Endothelial cell of umbilical vein (primary cell): ENCODE results near the gene HSP90AB1.

ENCODE experiments used
- POLR2A ChIP-seq: IDR thresholded peaks from 2 replicates; pipeline ENCODE4 v1.6.1; 2012; ENCODE audit warnings: low read depth, mild to moderate bottlenecking, control low read depth, low read length
- POLR2AphosphoS5 ChIP-seq: IDR thresholded peaks from 2 replicates; pipeline ENCODE4 v1.6.1; 2012; ENCODE audit warnings: low read depth, mild to moderate bottlenecking, control low read depth, low read length, moderate library complexity; ENCODE audit not compliant: insufficient read depth
- TF ChIP-seq, protein P1 (sequence below), 2 donors: IDR thresholded peaks; 1 replicate in 1 of 2; 2 replicates in 1 of 2; pipeline ENCODE4 v1.5.1; 2011; ENCODE audit warnings: low read length in 2 of 2, mild to moderate bottlenecking in 2 of 2, moderate library complexity in 2 of 2, control low read depth in 1 of 2, inconsistent platforms in 1 of 2, low read depth in 1 of 2; ENCODE audit not compliant: insufficient read depth in 1 of 2; ENCODE audit errors: extremely low read depth in 1 of 2

DNA sequence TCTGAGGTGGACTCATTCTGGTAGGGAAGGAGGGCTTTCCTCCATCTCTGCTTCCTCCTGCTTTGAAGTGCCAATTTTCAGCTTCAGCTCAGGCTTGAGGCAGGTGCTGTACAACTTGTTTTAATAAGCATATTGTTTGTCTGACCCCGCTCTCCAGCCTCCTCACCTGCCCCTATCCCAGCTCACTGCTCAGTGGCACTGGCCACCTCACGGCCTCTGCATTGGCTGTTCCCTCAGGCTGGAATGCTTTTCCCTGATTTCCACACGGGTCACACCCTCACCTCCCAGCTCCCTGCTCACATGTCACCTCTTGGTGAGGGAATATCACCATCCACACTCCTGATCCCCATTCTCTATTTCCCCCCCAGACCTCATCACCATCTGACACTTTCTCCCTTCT lies 52.0 kb downstream of the HSP90AB1 start:
- TF ChIP-seq, protein P1, sequence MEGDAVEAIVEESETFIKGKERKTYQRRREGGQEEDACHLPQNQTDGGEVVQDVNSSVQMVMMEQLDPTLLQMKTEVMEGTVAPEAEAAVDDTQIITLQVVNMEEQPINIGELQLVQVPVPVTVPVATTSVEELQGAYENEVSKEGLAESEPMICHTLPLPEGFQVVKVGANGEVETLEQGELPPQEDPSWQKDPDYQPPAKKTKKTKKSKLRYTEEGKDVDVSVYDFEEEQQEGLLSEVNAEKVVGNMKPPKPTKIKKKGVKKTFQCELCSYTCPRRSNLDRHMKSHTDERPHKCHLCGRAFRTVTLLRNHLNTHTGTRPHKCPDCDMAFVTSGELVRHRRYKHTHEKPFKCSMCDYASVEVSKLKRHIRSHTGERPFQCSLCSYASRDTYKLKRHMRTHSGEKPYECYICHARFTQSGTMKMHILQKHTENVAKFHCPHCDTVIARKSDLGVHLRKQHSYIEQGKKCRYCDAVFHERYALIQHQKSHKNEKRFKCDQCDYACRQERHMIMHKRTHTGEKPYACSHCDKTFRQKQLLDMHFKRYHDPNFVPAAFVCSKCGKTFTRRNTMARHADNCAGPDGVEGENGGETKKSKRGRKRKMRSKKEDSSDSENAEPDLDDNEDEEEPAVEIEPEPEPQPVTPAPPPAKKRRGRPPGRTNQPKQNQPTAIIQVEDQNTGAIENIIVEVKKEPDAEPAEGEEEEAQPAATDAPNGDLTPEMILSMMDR (IDR thresholded peaks at IDR 0.05; ENCODE audit: extremely low read depth in 1 of 2, insufficient read depth in 1 of 2, low read depth in 1 of 2, low read length in 2 of 2) = no peak
- TF ChIP-seq POLR2AphosphoS5 = no peak
- no peak for TF ChIP-seq POLR2A
